GM21786 (cell line): ENCODE results near the gene SMIM35.

ENCODE experiments used
- ATAC-seq: cut with Tn5 transposase; IDR thresholded peaks from one replicate; pipeline ENCODE4 v1.9.1; 2021; ENCODE audit not compliant: unreplicated experiment

SMIM35 gene

GRCh38 chr11:118060081-118060661, 26.6 kb downstream of the SMIM35 start:
- no peak for ATAC-seq

GRCh38 chr11:118059246-118059940, 27.4 kb downstream of the SMIM35 start:
- no peak for ATAC-seq

- ATAC-seq: no peak
Observed at GRCh38 chr11:118058311-118059245, 28.2 kb downstream of the SMIM35 start.

- ATAC-seq: no peak
Observed at GRCh38 chr11:118057251-118058145, 29.3 kb downstream of the SMIM35 start.

GRCh38 chr11:118056806-118057205, 30.0 kb downstream of the SMIM35 start:
- ATAC-seq: no peak

GRCh38 chr11:118055966-118056365, 30.8 kb downstream of the SMIM35 start:
- ATAC-seq: no peak

GRCh38 chr11:118054712-118055640, 31.8 kb downstream of the SMIM35 start:
- no peak for ATAC-seq

- ATAC-seq: no peak
Observed at GRCh38 chr11:118052581-118053206, 34.1 kb downstream of the SMIM35 start.

GRCh38 chr11:118051611-118052461, 34.9 kb downstream of the SMIM35 start:
- peak; percentile 41 for ATAC-seq

- ATAC-seq: no peak
Observed at GRCh38 chr11:118051136-118051610, 35.6 kb downstream of the SMIM35 start.

GRCh38 chr11:118050208-118050891, 36.4 kb downstream of the SMIM35 start:
- no peak for ATAC-seq

GRCh38 chr11:118049771-118050170, 37.0 kb downstream of the SMIM35 start:
- ATAC-seq: no peak

GRCh38 chr11:118048472-118049370, 38.0 kb downstream of the SMIM35 start:
- ATAC-seq: no peak

GRCh38 chr11:118047749-118048148, 39.0 kb downstream of the SMIM35 start:
- ATAC-seq: no peak

- no peak for ATAC-seq
Observed at GRCh38 chr11:118046964-118047700, 39.6 kb downstream of the SMIM35 start.
